Measurements from ENCODE around the gene P2RY11.

Gene P2RY11

GRCh38 chr19:10085641-10086590 is 25.6 kb upstream of the P2RY11 start, which contains the start of gene SHFL:
TSS of gene SHFL (plus strand) at chr19:10086317. CDS start at chr19:10086428, 111 bp downstream.
- DNase-seq: peak; percentile 67 to 82
- Histone ChIP-seq H3K9me3 (no peaks in the 10 kb centered on the region), H3K4me1 (peaks cover 0 to 17% (median 5%) of the 10 kb centered on the region in 4 donors), H3K27ac (peak within 1 kb of the TSS; percentile 88 to 92), H3K36me3 (peaks cover 0 to 21% (median 11%) of the 10 kb centered on the region in 3 donors), H3K27me3 (no peaks in the 10 kb centered on the region), H3K4me3 (peak within 1 kb of the TSS; percentile 84 to 85)
- intact Hi-C loops (cut with DNase I; ENCODE audit: low total_unique reads): no loop called here
- TF ChIP-seq, protein P1, sequence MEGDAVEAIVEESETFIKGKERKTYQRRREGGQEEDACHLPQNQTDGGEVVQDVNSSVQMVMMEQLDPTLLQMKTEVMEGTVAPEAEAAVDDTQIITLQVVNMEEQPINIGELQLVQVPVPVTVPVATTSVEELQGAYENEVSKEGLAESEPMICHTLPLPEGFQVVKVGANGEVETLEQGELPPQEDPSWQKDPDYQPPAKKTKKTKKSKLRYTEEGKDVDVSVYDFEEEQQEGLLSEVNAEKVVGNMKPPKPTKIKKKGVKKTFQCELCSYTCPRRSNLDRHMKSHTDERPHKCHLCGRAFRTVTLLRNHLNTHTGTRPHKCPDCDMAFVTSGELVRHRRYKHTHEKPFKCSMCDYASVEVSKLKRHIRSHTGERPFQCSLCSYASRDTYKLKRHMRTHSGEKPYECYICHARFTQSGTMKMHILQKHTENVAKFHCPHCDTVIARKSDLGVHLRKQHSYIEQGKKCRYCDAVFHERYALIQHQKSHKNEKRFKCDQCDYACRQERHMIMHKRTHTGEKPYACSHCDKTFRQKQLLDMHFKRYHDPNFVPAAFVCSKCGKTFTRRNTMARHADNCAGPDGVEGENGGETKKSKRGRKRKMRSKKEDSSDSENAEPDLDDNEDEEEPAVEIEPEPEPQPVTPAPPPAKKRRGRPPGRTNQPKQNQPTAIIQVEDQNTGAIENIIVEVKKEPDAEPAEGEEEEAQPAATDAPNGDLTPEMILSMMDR (IDR thresholded peaks at IDR 0.05): no peak

DNA sequence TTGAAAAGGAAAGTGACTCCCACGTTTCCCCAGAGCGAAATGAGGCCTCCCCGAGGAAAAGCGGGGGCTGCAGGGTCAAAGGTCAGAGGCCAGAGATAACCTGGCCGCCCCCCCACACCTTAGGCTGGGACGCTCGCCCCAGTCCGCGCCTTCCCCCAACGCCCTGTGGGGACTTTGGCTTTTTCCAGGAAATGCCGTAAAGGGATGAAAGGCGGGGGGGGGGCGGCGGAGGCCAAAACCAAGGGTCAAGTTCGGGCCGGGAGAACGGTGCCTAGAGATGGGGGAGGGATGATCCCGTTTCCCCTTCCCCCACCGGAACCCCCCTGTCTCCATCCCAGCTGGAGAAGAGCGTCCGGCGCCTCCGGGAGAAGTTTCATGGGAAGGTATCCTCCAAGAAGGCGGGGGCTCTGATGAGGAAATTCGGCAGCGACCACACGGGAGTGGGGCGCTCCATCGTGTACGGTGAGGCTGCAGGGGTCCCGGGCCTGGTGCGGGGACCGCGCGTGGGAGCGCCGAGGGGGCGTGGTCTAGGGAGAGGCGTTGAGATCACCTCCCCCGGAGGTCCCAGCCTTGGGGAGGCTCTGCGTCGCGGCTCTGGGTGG is 24.8 kb upstream of the P2RY11 start:
- H3K4me3 ChIP-seq: peak overlapping the region; percentile 84 to 85
- TF ChIP-seq, protein P1 (IDR thresholded peaks at IDR 0.05): no peak
- peaks cover 0 to 29% (median 17%) of the 10 kb centered on the region in 3 donors for H3K36me3 ChIP-seq
- no peak for DNase-seq
- H3K4me1 ChIP-seq: peaks cover 0 to 17% (median 5%) of the 10 kb centered on the region in 4 donors
- intact Hi-C loops (cut with DNase I; ENCODE audit: low total_unique reads): no loop called here
- H3K9me3 ChIP-seq: no peaks in the 10 kb centered on the region
- H3K27ac ChIP-seq: peak overlapping the region; percentile 88 to 92
- H3K27me3 ChIP-seq: no peaks in the 10 kb centered on the region

DNA sequence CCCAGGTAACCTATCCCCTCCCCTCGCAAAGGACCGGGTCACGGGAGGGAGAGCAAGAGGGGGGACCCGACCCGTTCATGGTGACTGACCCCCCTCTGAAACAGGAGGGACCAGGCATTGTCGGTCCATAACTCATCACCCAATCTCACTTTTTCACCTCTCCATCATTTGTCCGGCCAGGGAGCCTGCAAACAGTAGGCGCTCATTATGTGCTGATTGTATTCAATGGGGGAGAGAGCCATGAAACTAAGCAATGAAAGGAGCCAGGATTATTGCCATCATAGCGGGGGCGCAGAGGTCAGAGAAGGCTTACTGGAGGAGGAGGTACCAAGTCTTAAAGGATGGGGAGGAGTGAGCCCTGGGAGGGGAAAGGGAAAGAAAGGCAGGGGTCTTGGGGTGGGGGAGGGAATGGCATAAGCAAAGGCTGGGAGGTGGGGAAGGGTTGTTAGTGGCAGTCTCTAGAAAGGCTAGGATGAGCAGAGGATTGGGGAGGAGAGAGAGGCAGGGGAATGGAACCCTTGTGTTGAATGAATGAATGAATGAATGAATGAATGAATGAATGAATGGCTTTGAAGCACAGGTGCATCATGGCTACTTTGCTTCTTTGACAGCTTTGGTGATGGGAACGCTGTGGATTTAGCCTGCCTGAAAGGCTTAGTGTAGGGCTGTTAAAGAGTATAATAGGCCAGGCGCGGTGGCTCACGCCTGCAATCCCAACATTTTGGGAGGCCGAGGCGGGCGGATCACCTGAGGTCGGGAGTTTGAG is 24.0 kb upstream of the P2RY11 start:
- TF ChIP-seq, protein P1 (IDR thresholded peaks at IDR 0.05): no peak
- Histone ChIP-seq H3K4me3 (peak overlapping the region; percentile 84 to 85), H3K36me3 (peaks cover 0 to 37% (median 25%) of the 10 kb centered on the region in 3 donors), H3K27me3 (no peaks in the 10 kb centered on the region), H3K27ac (peak overlapping the region in 1 of 2 donors; percentile 88), H3K4me1 (peaks cover 0 to 17% (median 5%) of the 10 kb centered on the region in 4 donors), H3K9me3 (no peaks in the 10 kb centered on the region)
- intact Hi-C loops (cut with DNase I; ENCODE audit: low total_unique reads): no loop called here
- no peak for DNase-seq

DNA sequence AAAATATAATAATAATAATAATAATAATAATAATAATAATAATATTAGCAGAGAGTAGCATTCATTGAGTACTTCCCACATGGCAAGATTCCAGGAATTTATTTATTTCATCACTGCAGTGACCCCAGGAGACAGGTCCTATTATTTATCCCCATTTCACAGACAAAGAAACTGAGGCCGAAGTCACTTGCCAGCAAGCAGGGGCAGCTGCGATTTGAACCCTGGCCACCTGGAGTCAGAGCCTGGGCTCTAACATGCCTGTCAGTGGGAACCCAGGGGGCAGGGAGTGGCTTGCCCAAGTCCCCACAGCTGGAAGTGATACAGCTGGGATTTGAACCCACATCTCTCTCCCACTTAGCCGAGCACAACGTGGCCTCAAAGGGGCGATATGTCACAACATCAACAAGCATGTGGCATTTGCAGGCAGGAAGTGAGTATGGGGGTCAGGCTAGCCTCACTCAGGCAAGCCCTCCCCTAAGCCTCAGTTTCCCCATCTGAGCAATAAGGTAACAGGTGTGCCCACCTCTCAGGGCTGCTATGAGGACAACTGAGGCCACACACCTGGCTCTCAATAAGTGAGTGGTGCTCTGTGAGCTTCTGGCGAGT is 22.4 kb upstream of the P2RY11 start:
- no peak for DNase-seq
- H3K27ac ChIP-seq: no peak overlapping the region
- H3K27me3 ChIP-seq: no peaks in the 10 kb centered on the region
- no peak overlapping the region for H3K4me3 ChIP-seq
- peaks cover 0 to 17% (median 5%) of the 10 kb centered on the region in 4 donors for H3K4me1 ChIP-seq
- H3K9me3 ChIP-seq: no peaks in the 10 kb centered on the region
- TF ChIP-seq, protein P1 (IDR thresholded peaks at IDR 0.05): no peak
- H3K36me3 ChIP-seq: peaks cover 0 to 48% (median 31%) of the 10 kb centered on the region in 3 donors
- intact Hi-C loops (cut with DNase I; ENCODE audit: low total_unique reads): no loop called here
